ENCODE data around the gene WASHC2C. TPM values are rescaled to one million over a fixed set of nuclear protein-coding genes. Genes with fewer than 3 reads are reported as not detected.

Gene WASHC2C
- polyA plus RNA-seq, 12 donors, result 19.7 to 49.2 (median 24.6) TPM; not detected in 1

Other genes starting within 250 kb of the WASHC2C start
- 10 to 100 TPM in 4 of 12 donors, 1 to 10 TPM in 7, not detected in 1; 8.1 to 21.0 (median 9.5) TPM for gene ZFAND4, start 54.5 kb upstream of the WASHC2C start, polyA plus RNA-seq (ENCODE audit: insufficient read length in 12 of 12)
- 10 to 100 TPM in 10 of 12 donors, not detected in 2; 13.1 to 36.2 (median 20.4) TPM for gene AGAP4, start 120.2 kb downstream of the WASHC2C start, polyA plus RNA-seq (ENCODE audit: insufficient read length in 12 of 12)
- 10 to 100 TPM in 11 of 12 donors, not detected in 1; 43.0 to 60.4 (median 53.8) TPM for gene TIMM23, start 245.2 kb downstream of the WASHC2C start, polyA plus RNA-seq (ENCODE audit: insufficient read length in 12 of 12)